Right lung (tissue), 10 donors: ENCODE measurements around the gene MS4A5. TPM values are rescaled to one million over a fixed set of nuclear protein-coding genes. Genes with fewer than 3 reads are reported as not detected.
A peak's percentile ranks its signal among the peaks of the same experiment; 100 is the strongest.
"Not testable (repeated sequence)": the region's sequence is repeated elsewhere in the genome, so short reads cannot be mapped to it uniquely, and the experiment has no call there.

Source experiments
- DNase-seq, 2 donors: peaks; one replicate each; pipeline ENCODE4 v3.0.0-alpha.2; 2013
- long read RNA-seq, 8 donors: transcript quantifications; one replicate each; lab custom pipeline, GENCODE V29; 2026
- polyA plus RNA-seq, 5 donors: library from polyadenylated mRNA; unstranded; fragments of 120-200 nt; gene quantifications; one replicate each; pipeline versions ENCODE4 v1.2.1 to v1.2.3, GENCODE V29; 2013; ENCODE audit warnings: inconsistent platforms in 1 of 5, low replicate concordance in 1 of 5; ENCODE audit not compliant: insufficient read length in 5 of 5, insufficient read depth in 1 of 5

Gene MS4A5
- polyA plus RNA-seq, result not detected
- long read RNA-seq, donor 1, result 0 reads
- long read RNA-seq, donor 2, result 0 reads
- long read RNA-seq, donor 3, result 0 reads
- long read RNA-seq, donor 4, result 0 reads
- long read RNA-seq, donor 5, result 0 reads
- long read RNA-seq, donor 6, result 0 reads
- long read RNA-seq, donor 7, result 0 reads
- long read RNA-seq, donor 8, result 0 reads

GRCh38 chr11:60429272-60429671 lies at the start of gene MS4A5:
Gene MS4A5 (plus strand): TSS chr11:60429572. CDS start chr11:60429675, 103 bp downstream.
- DNase-seq, result no peak

DNA sequence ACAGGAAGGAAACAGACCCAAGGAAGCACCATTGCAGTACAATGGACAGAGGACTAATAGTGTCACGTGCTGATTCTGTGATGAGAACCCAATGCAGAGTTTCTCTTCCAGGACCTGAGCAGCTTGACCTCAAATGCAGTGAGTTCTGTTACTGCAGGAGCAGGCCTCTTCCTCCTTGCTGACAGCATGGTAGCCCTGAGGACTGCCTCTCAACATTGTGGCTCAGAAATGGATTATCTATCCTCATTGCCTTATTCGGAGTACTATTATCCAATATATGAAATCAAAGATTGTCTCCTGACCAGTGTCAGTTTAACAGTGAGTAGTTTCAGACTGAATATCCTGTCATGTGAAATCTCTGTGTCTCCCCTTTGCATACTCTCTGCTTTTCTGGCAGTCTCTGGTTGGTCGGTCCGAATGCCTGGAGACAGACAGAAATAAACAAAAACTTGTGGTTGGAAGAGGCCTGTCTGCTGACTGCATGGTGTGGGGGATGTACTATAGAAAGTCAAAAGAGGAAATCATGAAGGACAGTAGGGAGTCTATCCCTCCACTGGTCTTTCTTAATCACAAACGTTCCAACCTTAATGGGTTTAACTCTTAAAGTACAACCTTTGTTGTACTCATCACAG lies 40.0 kb upstream of the MS4A5 start:
- no peak for DNase-seq

- DNase-seq, result no peak
These were observed 39.0 kb upstream of the MS4A5 start for GRCh38 chr11:60390419-60390818.

DNA sequence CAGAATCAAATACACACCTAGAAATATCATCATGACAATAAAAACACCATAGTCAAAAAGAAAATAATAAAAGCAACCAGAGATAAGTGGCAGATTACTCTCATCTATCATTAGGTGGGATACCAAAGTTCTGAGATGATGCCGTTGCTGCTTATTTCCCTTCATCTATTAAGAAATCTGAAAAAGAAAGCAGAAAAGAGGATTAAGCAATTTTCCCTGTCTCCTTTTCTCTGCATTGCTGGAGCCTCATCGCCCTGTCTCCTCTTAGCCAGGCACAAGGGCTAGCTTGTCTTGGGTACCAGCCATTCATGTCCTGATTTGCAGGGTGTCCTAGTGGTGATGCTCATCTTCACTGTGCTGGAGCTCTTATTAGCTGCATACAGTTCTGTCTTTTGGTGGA lies 37.0 kb upstream of the MS4A5 start:
- DNase-seq, result no peak

- DNase-seq, result no peak
These were observed 36.4 kb upstream of the MS4A5 start for GRCh38 chr11:60393016-60393415.

- no peak for DNase-seq
These were observed 34.5 kb upstream of the MS4A5 start for GRCh38 chr11:60394666-60395380.

GRCh38 chr11:60396382-60396781 lies 33.0 kb upstream of the MS4A5 start, which contains the start of gene MS4A14:
Gene MS4A14 (plus strand): TSS chr11:60396459. CDS start chr11:60396579, 120 bp downstream.
- no peak for DNase-seq

GRCh38 chr11:60396799-60397198 lies 32.6 kb upstream of the MS4A5 start:
- no peak for DNase-seq

DNA sequence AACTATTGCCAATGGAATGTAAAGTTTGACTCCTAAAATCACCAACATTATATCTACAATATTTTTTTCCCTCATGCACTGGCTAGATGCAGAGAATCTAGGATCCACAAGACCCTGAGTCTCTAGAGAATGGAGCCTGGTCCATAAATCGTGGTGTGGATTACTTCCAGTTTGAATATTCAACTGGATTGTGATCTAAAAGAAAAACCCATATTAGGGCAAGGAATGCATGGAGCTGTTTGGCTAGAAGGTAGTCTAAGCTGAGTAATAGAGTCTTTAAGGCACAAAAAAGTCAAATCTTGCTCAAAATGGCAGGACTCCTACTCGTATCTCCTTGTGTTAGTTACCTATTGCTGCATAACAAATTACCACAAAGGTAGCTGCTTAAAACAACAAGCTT lies 9.4 kb upstream of the MS4A5 start:
- DNase-seq, result no peak

DNA sequence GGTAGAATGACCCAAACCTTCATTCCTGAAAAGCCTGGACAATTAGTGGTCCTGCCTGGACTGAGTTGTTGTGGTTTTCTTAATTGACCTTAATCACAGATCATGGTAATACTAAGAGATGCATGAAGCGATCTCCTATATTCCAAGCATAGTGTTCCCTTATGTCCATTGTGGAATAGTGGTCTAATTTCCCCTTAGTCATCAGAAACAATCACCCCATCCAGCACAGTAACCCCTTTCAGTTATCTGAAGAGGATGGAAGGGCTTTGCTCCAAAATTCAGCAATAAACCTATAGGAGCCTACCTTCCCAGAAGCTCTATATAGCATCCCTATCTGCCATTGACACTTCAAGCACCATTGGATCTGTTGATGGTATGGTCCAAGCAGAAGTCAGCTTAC lies 6.8 kb upstream of the MS4A5 start:
- DNase-seq, result no peak

GRCh38 chr11:60428517-60428916 lies 855 bp upstream of the MS4A5 start:
- no peak for DNase-seq

- DNase-seq, result no peak
These were observed 1.9 kb downstream of the MS4A5 start for GRCh38 chr11:60431251-60431650.

DNA sequence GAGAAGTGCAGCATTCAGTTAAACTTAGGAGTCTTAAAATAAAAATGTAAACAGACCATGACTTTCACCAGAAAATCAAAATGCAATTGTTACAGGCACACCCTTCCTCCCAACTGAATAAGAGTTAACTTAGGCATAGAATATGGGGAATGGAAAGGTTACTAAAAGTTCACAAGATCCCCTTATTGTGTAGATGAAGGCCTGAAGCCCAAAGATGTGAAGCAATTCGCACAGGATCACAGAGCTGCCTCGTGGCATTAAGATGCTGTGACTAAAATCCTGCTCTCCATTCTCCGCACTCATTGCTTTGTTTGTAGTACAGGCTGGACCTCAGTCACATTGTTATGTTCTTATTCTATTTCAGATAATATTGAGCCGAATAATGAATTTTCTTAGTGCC lies 4.0 kb downstream of the MS4A5 start:
- DNase-seq, result no peak

DNA sequence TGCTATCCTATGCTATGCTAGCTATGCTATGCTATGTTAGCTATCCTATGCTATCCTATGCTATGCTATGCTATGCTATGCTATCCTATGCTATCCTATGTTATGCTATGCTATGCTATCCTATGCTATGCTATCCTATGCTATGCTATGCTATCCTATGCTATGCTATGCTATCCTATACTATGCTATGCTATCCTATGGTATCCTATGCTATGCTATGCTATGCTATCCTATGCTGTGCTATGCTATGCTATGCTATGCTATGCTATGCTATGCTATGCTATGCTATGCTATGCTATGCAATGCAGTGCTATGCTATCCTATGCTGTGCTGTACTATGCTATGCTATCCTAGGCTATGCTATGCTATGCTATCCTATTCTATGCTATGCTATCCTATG lies 17.7 kb downstream of the MS4A5 start:
- no peak for DNase-seq

DNA sequence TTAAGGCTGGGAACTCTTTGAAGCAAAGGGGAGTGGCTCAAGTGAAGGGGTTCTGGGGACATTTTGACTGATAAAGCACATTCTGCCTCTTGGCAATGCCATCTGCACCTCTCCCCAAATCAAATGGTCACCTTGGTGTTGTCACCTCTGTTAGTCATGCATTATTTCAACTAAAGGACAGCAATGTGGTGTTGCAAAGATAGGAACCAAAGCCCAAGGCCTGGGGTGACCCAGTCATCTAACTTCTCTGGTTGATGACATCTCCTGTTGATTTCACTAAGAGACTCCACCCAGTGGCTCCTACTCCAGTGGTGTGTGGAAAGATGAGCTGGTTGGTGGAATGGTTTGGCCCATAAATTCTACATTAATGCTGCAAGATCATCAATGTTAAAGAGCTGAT lies 18.5 kb downstream of the MS4A5 start:
- DNase-seq, result no peak

- not testable (repeated sequence) for DNase-seq
These were observed 21.8 kb downstream of the MS4A5 start for GRCh38 chr11:60451185-60451584.

GRCh38 chr11:60454212-60454611 lies 24.8 kb downstream of the MS4A5 start:
- DNase-seq, result no peak

DNA sequence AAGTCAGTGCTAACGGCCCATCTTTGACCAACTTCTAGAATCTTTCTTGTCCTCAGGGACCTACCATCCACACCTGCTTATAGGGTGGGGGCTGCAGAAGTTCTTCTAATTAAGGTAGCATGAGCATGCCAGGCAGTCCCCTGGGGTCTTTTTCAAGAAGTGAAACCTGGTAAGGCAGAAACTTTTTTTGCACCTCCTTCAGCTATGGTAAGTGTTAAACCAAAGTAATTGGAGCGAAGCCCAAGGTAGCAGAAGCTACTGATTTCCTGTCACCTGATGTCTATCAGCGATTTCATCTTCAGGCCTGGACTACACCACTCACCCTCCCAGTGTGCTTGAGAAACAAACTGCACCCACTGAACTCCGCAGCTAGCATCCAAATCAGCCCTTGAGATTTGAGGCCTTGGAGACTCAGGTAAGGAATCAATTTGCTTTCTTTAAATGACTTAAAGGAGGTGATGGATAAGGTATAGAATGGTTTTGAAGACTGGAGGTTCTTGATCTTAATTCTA lies 26.2 kb downstream of the MS4A5 start, which contains the start of gene MS4A1:
Gene MS4A1 (plus strand): TSS at position 317 of the 512 bp plus-strand sequence. CDS start 6,528 bp downstream, outside the sequence.
- DNase-seq, result no peak

GRCh38 chr11:60457576-60457975 lies 28.2 kb downstream of the MS4A5 start:
- DNase-seq, result no peak

DNA sequence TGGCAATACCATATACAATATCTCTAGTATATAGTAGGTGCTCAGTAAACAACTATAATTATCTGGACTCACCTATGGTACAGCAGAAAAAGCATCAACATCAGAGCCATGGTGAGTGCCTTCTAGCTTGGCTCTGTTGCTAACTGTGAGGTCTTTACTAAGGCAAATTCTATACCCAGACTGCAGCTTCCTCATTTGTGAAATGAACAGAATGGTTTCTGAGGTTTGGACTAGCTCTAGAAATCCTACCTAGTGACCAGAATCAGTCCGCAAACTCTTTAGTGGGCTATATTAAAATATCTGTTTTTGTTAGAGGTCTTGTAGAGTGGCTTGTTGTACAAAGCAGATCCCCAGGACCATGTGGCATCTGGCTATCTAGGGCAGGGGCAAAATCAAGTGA lies 30.0 kb downstream of the MS4A5 start:
- DNase-seq, result no peak

GRCh38 chr11:60468829-60469228 lies 39.5 kb downstream of the MS4A5 start:
- DNase-seq, result no peak

- no peak for DNase-seq
These were observed 40.4 kb downstream of the MS4A5 start for GRCh38 chr11:60469723-60470122.

DNA sequence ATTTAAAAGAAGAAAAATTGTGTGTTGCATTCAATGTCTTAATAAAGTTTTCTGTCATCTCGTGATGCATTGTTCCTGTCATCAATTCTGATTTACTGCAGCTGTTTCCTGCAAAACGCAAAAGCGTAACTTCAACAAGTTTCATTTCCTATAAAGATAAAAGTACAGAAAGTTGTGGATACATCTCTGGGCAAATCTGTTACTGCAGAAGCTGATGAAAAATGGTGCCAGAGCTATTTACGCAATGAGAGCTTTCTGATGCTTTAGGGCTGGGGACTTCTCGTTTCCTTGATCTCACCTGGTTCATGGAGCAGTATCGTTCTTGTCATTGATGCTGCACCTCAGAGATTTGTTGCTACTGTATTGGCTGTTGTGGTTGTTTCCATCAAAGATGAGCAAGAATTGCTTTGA lies 47.7 kb downstream of the MS4A5 start:
- peak in 1 of 2 donors; percentile 5 for DNase-seq
